Right lobe of liver (tissue), 6 donors: ENCODE data around the gene ALPK1. TPM values are rescaled to one million over a fixed set of nuclear protein-coding genes. Genes with fewer than 3 reads are reported as not detected.

Experiments used
- ATAC-seq, 4 donors: fragments of 200-7000 bp; cut with Tn5 transposase; one replicate each; pipeline ENCODE4 v1.9.1; 2020; ENCODE audit warnings: mild to moderate bottlenecking in 4 of 4, moderate library complexity in 4 of 4
- DNase-seq, 3 donors: peaks; one replicate each; pipeline ENCODE4 v3.0.0-alpha.2; 2020
- H3K27ac ChIP-seq, 3 donors: fragments of 200-600 bp; one replicate each; pipeline ENCODE4 v1.8.0; 2022
- H3K27me3 ChIP-seq, 2 donors: fragments of 200-600 bp; one replicate each; pipeline ENCODE4 v1.8.0; 2022
- H3K36me3 ChIP-seq, 4 donors: fragments of 200-600 bp; sonication (generic) in 1 of 4; one replicate each; pipeline versions ENCODE4 v1.5.1 to v1.8.0; 2017 to 2022; ENCODE audit warnings: control low read depth in 1 of 4
- H3K4me1 ChIP-seq, 4 donors: fragments of 200-600 bp; sonication (generic) in 1 of 4; one replicate each; pipeline versions ENCODE4 v1.5.1 to v1.8.0; 2017 to 2022; ENCODE audit warnings: control low read depth in 1 of 4
- H3K4me3 ChIP-seq, 3 donors: fragments of 200-600 bp; one replicate each; pipeline ENCODE4 v1.8.0; 2022
- H3K9me3 ChIP-seq, 4 donors: fragments of 200-600 bp; sonication (generic) in 1 of 4; one replicate each; pipeline versions ENCODE4 v1.5.1 to v1.8.0; 2017 to 2022; ENCODE audit warnings: control low read depth in 1 of 4
- CTCF ChIP-seq, 4 donors: fragments of 200-600 bp in 3 of 4; fragments of 450-650 bp in 1 of 4; IDR thresholded peaks; one replicate each; pipeline versions ENCODE4 v1.5.1 to v1.8.0; 2016 to 2022; ENCODE audit warnings: antibody characterized with exemption in 4 of 4, mild to moderate bottlenecking in 2 of 4
- POLR2A ChIP-seq: fragments of 450-650 bp; IDR thresholded peaks from one replicate; pipeline ENCODE4 v1.6.1; 2017; ENCODE audit warnings: antibody characterized with exemption, mild to moderate bottlenecking
- WGBS: methylation state at CpG from one replicate; pipeline ENCODE4 v1.1.6; 2018; ENCODE audit warnings: low coverage, low lambda C conversion rate; ENCODE audit not compliant: insufficient coverage; ENCODE audit errors: missing lambda C conversion rate; 5-methylcytosine and 5-hydroxymethylcytosine counted together
- intact Hi-C, 2 donors: fragments of 100-400 bp; cut with DNase I; formaldehyde crosslinking; loops; one replicate each; pipeline versions ENCODE4 v1.11.2 to v1.14.1; 2022
- total RNA-seq, 6 experiments: library from RNA; depleted of rRNA in 2 of 6; stranded (reverse); fragments of >200 nt in 2 of 6; fragmentation: NEBNext Ultra II Directional in 3 of 6; extraction: Animal tissue kit (Norgen Biotek cat#: 25700) in 3 of 6; gene quantifications; one replicate each; pipeline versions ENCODE4 v1.1.0 to v1.2.4, GENCODE V29; 2016 to 2023
- donor health status: DM: no; HTN: yes; CAD: no.
- donor health status: DM: no; HTN: no; CAD: no.
- donor health status: DM: no; HTN: no; CAD: no.
- donor health status: DM: no; HTN: yes; CAD: no.
- donor health status: DM: no; HTN: yes; CAD: no.

Gene ALPK1
- total RNA-seq, 6 experiments from 2014 or later: 5.6 to 20.6 (median 9.9) TPM

DNA sequence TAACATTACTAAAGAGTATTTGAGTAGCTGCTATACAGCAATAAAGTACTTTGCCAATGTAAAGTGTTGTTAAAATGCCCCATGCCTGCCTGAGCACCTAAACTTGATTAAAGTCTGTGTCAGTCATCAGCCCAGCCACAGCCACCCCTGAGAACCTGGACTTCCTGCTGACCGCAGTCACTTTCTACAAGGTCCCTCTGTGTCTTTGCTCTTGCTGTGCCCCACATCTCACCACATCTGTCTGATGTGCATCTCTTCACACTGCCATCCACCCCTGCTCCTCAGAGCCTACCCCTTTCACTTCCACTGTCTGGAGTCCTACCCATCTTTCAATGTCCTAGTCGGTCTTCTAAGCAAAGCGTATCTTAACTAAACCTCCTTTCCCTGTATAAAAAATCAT, 25.7 kb downstream of the ALPK1 start:
- ATAC-seq: no peak
- no peaks in the 10 kb centered on the region for H3K9me3 ChIP-seq
- no peak for DNase-seq
- no peak overlapping the region for H3K4me3 ChIP-seq
- H3K36me3 ChIP-seq: peaks cover 0 to 6% (median 0%) of the 10 kb centered on the region in 4 donors
- no peak overlapping the region for H3K27ac ChIP-seq
- intact Hi-C loops: loop anchor here in 1 of 2 donors (10.0 kb wide), 1 partner anchor 202 kb away; no protein-coding TSS in a partner anchor
- WGBS: 89% methylated on average over 2 of the region's 3 CpGs
- TF ChIP-seq CTCF (IDR thresholded peaks at IDR 0.05): no peak
- no peak for TF ChIP-seq POLR2A
- no peaks in the 10 kb centered on the region for H3K27me3 ChIP-seq
- H3K4me1 ChIP-seq: peaks cover 0 to 5% (median 0%) of the 10 kb centered on the region in 4 donors

GRCh38 chr4:112325530-112325929, 28.4 kb downstream of the ALPK1 start:
- TF ChIP-seq POLR2A (no peak), CTCF (IDR thresholded peaks at IDR 0.05) (no peak)
- no peak overlapping the region for H3K27ac ChIP-seq
- no peaks in the 10 kb centered on the region for H3K27me3 ChIP-seq
- ATAC-seq: no peak
- 85% methylated on average over 6 of the region's 6 CpGs for WGBS
- no peak for DNase-seq
- H3K36me3 ChIP-seq: peaks cover 0 to 6% (median 0%) of the 10 kb centered on the region in 4 donors
- peaks cover 0 to 5% (median 0%) of the 10 kb centered on the region in 4 donors for H3K4me1 ChIP-seq
- H3K9me3 ChIP-seq: no peaks in the 10 kb centered on the region
- H3K4me3 ChIP-seq: no peak overlapping the region
- intact Hi-C loops: loop anchor here in 1 of 2 donors (10.0 kb wide), 1 partner anchor 199 kb away; no protein-coding TSS in a partner anchor

DNA sequence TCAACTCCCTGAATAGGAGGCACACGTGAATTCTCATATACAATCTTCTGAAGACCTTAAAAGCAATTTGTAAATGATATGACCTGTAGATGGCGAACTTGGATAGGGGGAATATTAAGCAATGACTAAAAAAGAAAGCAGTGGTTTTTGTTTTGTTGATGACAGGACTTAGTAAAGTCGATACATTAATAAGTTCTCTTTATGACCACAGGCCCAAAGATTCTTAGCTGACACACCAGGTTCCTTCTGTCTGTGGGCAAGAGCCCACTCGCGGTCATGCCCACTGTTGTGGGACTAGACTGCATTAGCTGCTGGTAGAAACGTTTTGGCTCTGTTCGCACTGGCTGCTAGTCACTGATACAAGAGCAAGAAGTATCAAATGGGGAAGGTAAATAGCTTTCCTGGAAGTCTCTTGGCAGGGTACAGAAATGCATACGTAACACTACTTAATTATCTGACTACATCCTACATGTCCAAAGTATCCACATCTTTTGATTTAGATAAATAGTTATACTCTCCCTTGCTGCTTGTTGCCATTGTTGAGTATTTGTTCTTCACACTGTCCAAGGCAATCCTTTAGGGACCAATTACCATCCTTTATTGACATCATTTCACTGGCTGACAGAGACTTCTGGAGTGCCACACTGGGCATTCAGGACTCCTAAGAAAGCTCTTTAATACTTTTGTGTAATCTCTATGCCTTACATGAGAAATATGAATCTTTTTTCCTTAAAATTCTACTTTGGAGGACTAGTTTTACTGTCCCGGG, 31.0 kb downstream of the ALPK1 start:
- intact Hi-C loops: loop anchor here in 1 of 2 donors (10.0 kb wide), 1 partner anchor 197 kb away; no protein-coding TSS in a partner anchor
- no peaks in the 10 kb centered on the region for H3K9me3 ChIP-seq
- no peaks in the 10 kb centered on the region for H3K27me3 ChIP-seq
- H3K4me1 ChIP-seq: no peaks in the 10 kb centered on the region
- no peak overlapping the region for H3K27ac ChIP-seq
- peaks cover 0 to 6% (median 0%) of the 10 kb centered on the region in 4 donors for H3K36me3 ChIP-seq
- TF ChIP-seq CTCF (IDR thresholded peaks at IDR 0.05) (peak; percentile 31 to 44 (median 38)), POLR2A (no peak)
- ATAC-seq (peak in 3 of 4 donors; percentile 45 to 55 (median 52)), DNase-seq (no peak)
- H3K4me3 ChIP-seq: no peak overlapping the region
- 59% methylated on average over 8 of the region's 9 CpGs for WGBS

- no peaks in the 10 kb centered on the region for H3K27me3 ChIP-seq
- no peak overlapping the region for H3K27ac ChIP-seq
- TF ChIP-seq CTCF (IDR thresholded peaks at IDR 0.05) (no peak), POLR2A (no peak)
- H3K36me3 ChIP-seq: peaks cover 0 to 6% (median 0%) of the 10 kb centered on the region in 4 donors
- ATAC-seq (no peak), DNase-seq (no peak)
- no peaks in the 10 kb centered on the region for H3K9me3 ChIP-seq
- WGBS: 89% methylated on average over 4 of the region's 4 CpGs
- no peak overlapping the region for H3K4me3 ChIP-seq
- H3K4me1 ChIP-seq: no peaks in the 10 kb centered on the region
- intact Hi-C loops: loop anchor here in 1 of 2 donors (10.0 kb wide), 1 partner anchor 196 kb away; no protein-coding TSS in a partner anchor
These were observed 31.6 kb downstream of the ALPK1 start for GRCh38 chr4:112328734-112329130.
